BLaER1 (cell line): ENCODE measurements around the gene MGA.

ENCODE experiments used
- H3K27ac ChIP-seq: shearing (Covaris generic); formaldehyde crosslinking; 2 replicates; pipeline ENCODE4 v1.8.1; 2022
- H3K27me3 ChIP-seq: shearing (Covaris generic); formaldehyde crosslinking; 2 replicates; pipeline ENCODE4 v1.8.1; 2022
- H3K36me3 ChIP-seq: shearing (Covaris generic); formaldehyde crosslinking; 2 replicates; pipeline ENCODE4 v1.8.1; 2022
- H3K4me1 ChIP-seq: shearing (Covaris generic); formaldehyde crosslinking; 2 replicates; pipeline ENCODE4 v1.8.1; 2022
- H3K4me2 ChIP-seq: shearing (Covaris generic); formaldehyde crosslinking; 2 replicates; pipeline ENCODE4 v1.8.1; 2022
- H3K4me3 ChIP-seq: shearing (Covaris generic); formaldehyde crosslinking; 2 replicates; pipeline ENCODE4 v1.8.1; 2022
- H3K9ac ChIP-seq: shearing (Covaris generic); formaldehyde crosslinking; 2 replicates; pipeline ENCODE4 v1.8.1; 2022
- H3K9me3 ChIP-seq: shearing (Covaris generic); formaldehyde crosslinking; 2 replicates; pipeline ENCODE4 v1.8.1; 2022
- H4K20me1 ChIP-seq: shearing (Covaris generic); formaldehyde crosslinking; 2 replicates; pipeline ENCODE4 v1.8.1; 2022
- Cebpa-rat ChIP-seq: shearing (Covaris generic); IDR thresholded peaks from 2 replicates; pipeline ENCODE4 v1.8.1; 2022

Gene MGA

GRCh38 chr15:41774882-41775417, 114.7 kb downstream of the MGA start:
- Histone ChIP-seq H3K9me3 (no peaks in the 10 kb centered on the region), H3K9ac (peak overlapping the region; percentile 88), H3K4me1 (peaks cover 63% of the 10 kb centered on the region), H3K4me2 (peak overlapping the region; percentile 93), H3K27me3 (no peaks in the 10 kb centered on the region), H4K20me1 (peaks cover 26% of the 10 kb centered on the region), H3K27ac (peak overlapping the region; percentile 86), H3K4me3 (peak overlapping the region; percentile 81), H3K36me3 (0 out of 2 replicates have a peak, but pooled peaks cover 4% of the 10 kb centered on the region)
- TF ChIP-seq Cebpa-rat, result no peak

GRCh38 chr15:41775651-41776050, 115.4 kb downstream of the MGA start:
- Histone ChIP-seq H4K20me1 (peaks cover 19% of the 10 kb centered on the region), H3K4me1 (peaks cover 70% of the 10 kb centered on the region), H3K27ac (peak overlapping the region; percentile 86), H3K36me3 (0 out of 2 replicates have a peak, but pooled peaks cover 4% of the 10 kb centered on the region), H3K9me3 (no peaks in the 10 kb centered on the region), H3K4me3 (peak overlapping the region; percentile 81), H3K9ac (peak overlapping the region; percentile 88), H3K4me2 (peak overlapping the region; percentile 93), H3K27me3 (no peaks in the 10 kb centered on the region)
- TF ChIP-seq Cebpa-rat, result no peak

DNA sequence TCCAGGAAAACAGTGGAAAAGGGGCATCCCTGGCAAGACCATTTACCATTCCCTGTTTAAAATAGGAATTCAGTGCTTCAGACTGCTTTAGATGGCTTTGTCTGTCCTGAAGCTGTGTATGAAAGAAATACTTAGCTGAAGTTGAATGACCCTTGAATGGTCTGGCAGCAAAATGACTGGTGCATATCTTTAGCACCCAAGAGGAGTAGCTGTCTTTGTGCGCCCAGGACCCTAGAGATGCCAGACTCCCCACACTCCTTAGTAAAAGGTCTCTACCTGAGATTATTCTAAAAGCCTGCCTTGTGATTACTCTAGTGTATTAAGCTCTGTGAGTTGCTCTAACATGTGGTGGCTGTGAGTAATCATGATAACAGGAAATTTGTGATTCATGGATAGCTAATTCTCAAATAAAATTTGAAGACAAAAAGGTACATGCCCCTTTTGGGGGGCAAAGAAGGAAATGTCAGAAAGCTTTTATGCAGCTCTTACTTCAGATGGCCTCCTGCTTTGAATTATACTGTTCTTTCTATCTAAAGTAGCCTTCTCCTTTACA, 117.3 kb downstream of the MGA start:
- Histone ChIP-seq H3K27ac (0 out of 2 replicates have a peak overlapping the region, but pooled peaks have one; percentile 10), H3K36me3 (no peaks in the 10 kb centered on the region), H3K4me2 (peak overlapping the region; percentile 93), H3K4me3 (no peak overlapping the region), H4K20me1 (peaks cover 10% of the 10 kb centered on the region), H3K27me3 (no peaks in the 10 kb centered on the region), H3K9me3 (no peaks in the 10 kb centered on the region), H3K4me1 (peaks cover 89% of the 10 kb centered on the region), H3K9ac (peak overlapping the region; percentile 49)
- no peak for TF ChIP-seq Cebpa-rat

DNA sequence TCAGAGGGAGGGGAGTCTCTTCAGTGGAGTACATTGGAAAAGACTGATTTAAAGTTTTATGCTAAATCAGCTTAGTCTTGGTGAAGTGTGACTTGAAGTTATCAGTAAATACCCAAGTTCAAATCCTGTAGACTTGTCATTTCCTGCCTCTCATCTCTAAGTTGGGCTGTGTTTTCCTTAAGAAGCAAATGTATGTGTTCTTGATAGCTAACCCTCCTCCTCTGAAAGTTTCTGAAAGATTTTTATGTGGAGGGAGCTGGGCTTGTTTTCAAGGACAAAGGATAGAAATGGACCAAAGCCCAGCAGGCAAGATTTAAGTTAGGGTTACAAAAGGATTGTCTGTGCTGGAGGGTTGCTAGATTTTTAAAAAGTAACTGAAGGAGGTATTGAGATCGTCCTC, 118.3 kb downstream of the MGA start:
- Histone ChIP-seq H3K36me3 (no peaks in the 10 kb centered on the region), H4K20me1 (peaks cover 3% of the 10 kb centered on the region), H3K27me3 (no peaks in the 10 kb centered on the region), H3K27ac (peak overlapping the region; percentile 33), H3K9me3 (no peaks in the 10 kb centered on the region), H3K4me2 (peak overlapping the region; percentile 93), H3K4me3 (no peak overlapping the region), H3K9ac (peak overlapping the region; percentile 44; the same call in 1 of the 2 replicates), H3K4me1 (peaks cover 90% of the 10 kb centered on the region)
- TF ChIP-seq Cebpa-rat, result no peak

- peak overlapping the region; percentile 95 for H3K27ac ChIP-seq
Measured at GRCh38 chr15:41779662-41780157, 119.5 kb downstream of the MGA start.

DNA sequence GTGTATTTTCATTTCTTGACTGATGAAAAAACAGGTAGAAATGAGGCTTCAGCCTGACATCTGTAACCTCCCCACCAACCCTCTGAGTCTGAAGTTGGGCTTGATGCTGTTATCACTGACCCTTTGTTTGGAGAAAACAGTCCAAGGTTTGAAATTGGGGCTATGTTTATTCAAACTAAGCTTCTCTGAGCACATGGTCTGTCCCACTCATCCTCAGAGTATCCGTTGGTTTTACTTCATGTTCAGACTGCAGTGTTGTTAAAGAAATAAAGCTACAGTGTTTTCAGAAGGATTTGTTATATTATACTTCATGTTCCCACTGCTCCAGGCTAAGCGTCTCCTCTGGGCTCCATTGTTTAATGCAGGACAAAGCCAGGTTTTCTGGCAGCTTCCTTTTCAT, 120.1 kb downstream of the MGA start:
- no peaks in the 10 kb centered on the region for H3K9me3 ChIP-seq
- no peaks in the 10 kb centered on the region for H3K27me3 ChIP-seq
- no peaks in the 10 kb centered on the region for H4K20me1 ChIP-seq
- peaks cover 98% of the 10 kb centered on the region for H3K4me1 ChIP-seq
- H3K4me2 ChIP-seq, result peak overlapping the region; percentile 93
- H3K4me3 ChIP-seq, result no peak overlapping the region
- H3K36me3 ChIP-seq, result no peaks in the 10 kb centered on the region
- H3K9ac ChIP-seq, result peak overlapping the region; percentile 38; the same call in 1 of the 2 replicates
- peak overlapping the region; percentile 95 for H3K27ac ChIP-seq
- no peak for TF ChIP-seq Cebpa-rat

More at GRCh38 chr15:41779662-41780157, 119.5 kb downstream of the MGA start:
- peak overlapping the region; percentile 38; the same call in 1 of the 2 replicates for H3K9ac ChIP-seq
- H3K4me1 ChIP-seq, result peaks cover 97% of the 10 kb centered on the region
- TF ChIP-seq Cebpa-rat, result no peak
- H3K4me2 ChIP-seq, result peak overlapping the region; percentile 93
- H3K9me3 ChIP-seq, result no peaks in the 10 kb centered on the region
- H4K20me1 ChIP-seq, result no peaks in the 10 kb centered on the region
- no peaks in the 10 kb centered on the region for H3K27me3 ChIP-seq
- H3K36me3 ChIP-seq, result no peaks in the 10 kb centered on the region
- no peak overlapping the region for H3K4me3 ChIP-seq

- Histone ChIP-seq H3K4me1 (peaks cover 94% of the 10 kb centered on the region), H3K4me3 (no peak overlapping the region), H3K36me3 (no peaks in the 10 kb centered on the region), H3K27ac (peak overlapping the region; percentile 95), H3K9me3 (no peaks in the 10 kb centered on the region), H3K4me2 (peak overlapping the region; percentile 93), H3K27me3 (no peaks in the 10 kb centered on the region), H4K20me1 (no peaks in the 10 kb centered on the region), H3K9ac (no peak overlapping the region)
- TF ChIP-seq Cebpa-rat, result no peak
Measured at GRCh38 chr15:41780727-41781126, 120.5 kb downstream of the MGA start.

DNA sequence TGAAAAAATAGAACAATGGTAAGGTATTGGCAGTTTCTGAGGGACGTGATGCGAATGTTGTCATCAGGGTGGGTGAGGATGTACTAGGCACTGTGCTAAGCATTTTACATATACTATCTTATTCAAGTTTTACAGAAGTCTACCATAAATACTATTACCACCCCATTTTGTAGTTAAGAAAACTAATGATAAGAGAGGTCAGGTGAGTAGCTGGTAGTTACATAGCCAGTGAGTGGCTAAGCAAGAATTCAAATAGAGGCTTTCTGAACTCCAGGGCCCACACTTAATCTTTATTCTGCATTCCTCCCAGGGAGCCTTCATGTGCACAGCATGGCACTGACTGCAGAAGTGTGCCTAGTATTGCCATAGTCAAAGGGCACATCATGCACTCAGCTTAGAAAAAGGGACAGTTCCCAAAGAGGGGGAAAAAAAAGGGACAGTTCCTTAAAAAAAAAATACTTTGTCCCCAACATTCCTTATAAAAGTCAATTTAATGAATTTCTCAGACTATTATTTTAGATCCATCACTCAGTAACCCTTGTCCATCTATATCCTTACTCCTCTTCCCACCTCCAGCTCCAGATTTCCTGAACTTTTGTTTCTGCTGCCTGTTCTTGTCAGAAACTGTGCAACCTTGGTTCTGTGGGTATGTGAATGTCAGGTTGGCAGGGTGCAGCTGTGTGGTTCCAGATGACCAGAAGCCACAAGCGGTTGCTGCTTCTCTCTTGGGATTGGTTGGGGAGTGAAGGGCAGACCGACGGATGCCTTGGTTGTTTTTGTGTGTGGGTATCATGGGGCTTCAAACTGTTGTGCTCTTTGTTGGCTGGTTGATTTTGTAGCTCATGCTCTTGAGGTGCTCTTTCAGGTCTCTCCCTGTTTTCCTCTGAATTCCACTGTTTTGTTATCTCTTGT, 122.4 kb downstream of the MGA start:
- peak overlapping the region; percentile 77 for H3K9ac ChIP-seq
- H4K20me1 ChIP-seq, result no peaks in the 10 kb centered on the region
- peak overlapping the region; percentile 42; the same call in 1 of the 2 replicates for H3K4me3 ChIP-seq
- H3K27ac ChIP-seq, result peak overlapping the region; percentile 95
- H3K4me1 ChIP-seq, result peaks cover 85% of the 10 kb centered on the region
- no peaks in the 10 kb centered on the region for H3K36me3 ChIP-seq
- TF ChIP-seq Cebpa-rat, result no peak
- H3K27me3 ChIP-seq, result no peaks in the 10 kb centered on the region
- no peaks in the 10 kb centered on the region for H3K9me3 ChIP-seq
- H3K4me2 ChIP-seq, result peak overlapping the region; percentile 93

GRCh38 chr15:41783296-41783695, 123.1 kb downstream of the MGA start:
- no peak for TF ChIP-seq Cebpa-rat
- peak overlapping the region; percentile 77 for H3K9ac ChIP-seq
- peak overlapping the region; percentile 93 for H3K4me2 ChIP-seq

More at GRCh38 chr15:41783296-41783695, 123.1 kb downstream of the MGA start:
- Histone ChIP-seq H3K9me3 (no peaks in the 10 kb centered on the region), H4K20me1 (no peaks in the 10 kb centered on the region), H3K4me3 (peak overlapping the region; percentile 42; the same call in 1 of the 2 replicates), H3K27ac (peak overlapping the region; percentile 95), H3K36me3 (no peaks in the 10 kb centered on the region), H3K27me3 (no peaks in the 10 kb centered on the region), H3K4me1 (peaks cover 85% of the 10 kb centered on the region)
